ENCODE data around the gene SERPINB2. TPM values are rescaled to one million over a fixed set of nuclear protein-coding genes. Genes with fewer than 3 reads are reported as not detected.

SERPINB2 gene
- total RNA-seq, 2 donors from 2014 or later = 0.29 TPM; not detected in 1

GRCh38 chr18:63888470-63889190, 1.1 kb downstream of the SERPINB2 start:
- no peaks in the 10 kb centered on the region for H3K36me3 ChIP-seq
- H3K27ac ChIP-seq = no peak overlapping the region
- H3K9ac ChIP-seq (ENCODE audit: low read depth in 2 of 2, low read length in 2 of 2) = no peak overlapping the region
- DNase-seq = no peak
- H3K4me3 ChIP-seq = no peak overlapping the region
- no peaks in the 10 kb centered on the region for H3K27me3 ChIP-seq
- H3K4me1 ChIP-seq = no peaks in the 10 kb centered on the region
- intact Hi-C loops (cut with DNase I) = no loop called here
- TF ChIP-seq CTCF (IDR thresholded peaks at IDR 0.05) = no peak
- no peaks in the 10 kb centered on the region for H3K9me3 ChIP-seq

GRCh38 chr18:63889626-63890025, 2.1 kb downstream of the SERPINB2 start:
- Histone ChIP-seq H3K4me1 (no peaks in the 10 kb centered on the region), H3K4me3 (no peak overlapping the region), H3K27me3 (no peaks in the 10 kb centered on the region), H3K9ac (ENCODE audit: low read depth in 2 of 2, low read length in 2 of 2) (no peak overlapping the region), H3K36me3 (no peaks in the 10 kb centered on the region), H3K9me3 (no peaks in the 10 kb centered on the region), H3K27ac (no peak overlapping the region)
- no peak for TF ChIP-seq CTCF (IDR thresholded peaks at IDR 0.05)
- no peak for DNase-seq
- intact Hi-C loops (cut with DNase I) = loop anchor here (10.0 kb wide), 1 partner anchor 105 kb away; no protein-coding TSS in a partner anchor

DNA sequence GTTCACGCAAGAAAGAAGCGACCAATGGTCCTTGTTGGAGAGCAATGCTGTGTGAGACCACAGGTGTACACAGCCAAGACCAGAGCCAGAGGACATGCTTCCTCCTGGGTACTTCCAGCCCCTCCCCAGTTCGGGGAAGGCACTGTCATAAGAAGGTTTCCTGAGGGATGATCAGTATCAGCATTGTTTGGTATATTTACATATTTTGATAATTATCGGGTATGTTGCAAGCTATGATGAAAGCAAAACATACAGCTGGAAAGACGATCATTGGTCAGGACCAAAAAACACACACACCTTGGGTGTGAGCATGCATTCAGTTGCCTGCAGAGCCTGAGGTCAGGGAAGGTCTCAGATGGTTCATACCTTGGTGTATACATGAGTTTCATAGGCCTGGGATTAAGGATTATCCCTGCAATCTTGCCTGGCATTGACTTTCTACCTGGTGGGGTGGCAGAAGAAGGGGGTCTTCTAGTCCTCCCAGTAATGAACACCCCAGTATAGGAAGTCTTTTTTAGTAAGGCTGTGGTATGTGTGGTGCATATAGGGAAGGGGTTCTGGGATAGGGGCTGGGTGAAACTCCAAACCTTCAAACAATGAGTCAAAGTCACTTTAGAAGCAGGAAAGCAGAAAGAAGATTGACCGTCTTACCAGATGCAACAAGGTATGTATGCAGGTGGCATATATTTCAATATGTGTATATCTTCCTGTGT, 2.9 kb downstream of the SERPINB2 start:
- DNase-seq = no peak
- H3K27me3 ChIP-seq = no peaks in the 10 kb centered on the region
- no peak overlapping the region for H3K9ac ChIP-seq (ENCODE audit: low read depth in 2 of 2, low read length in 2 of 2)
- H3K27ac ChIP-seq = no peak overlapping the region
- no peak overlapping the region for H3K4me3 ChIP-seq
- H3K36me3 ChIP-seq = no peaks in the 10 kb centered on the region
- no peaks in the 10 kb centered on the region for H3K4me1 ChIP-seq
- no peak for TF ChIP-seq CTCF (IDR thresholded peaks at IDR 0.05)
- intact Hi-C loops (cut with DNase I) = loop anchor here (10.0 kb wide), 1 partner anchor 104 kb away; no protein-coding TSS in a partner anchor
- H3K9me3 ChIP-seq = no peaks in the 10 kb centered on the region

DNA sequence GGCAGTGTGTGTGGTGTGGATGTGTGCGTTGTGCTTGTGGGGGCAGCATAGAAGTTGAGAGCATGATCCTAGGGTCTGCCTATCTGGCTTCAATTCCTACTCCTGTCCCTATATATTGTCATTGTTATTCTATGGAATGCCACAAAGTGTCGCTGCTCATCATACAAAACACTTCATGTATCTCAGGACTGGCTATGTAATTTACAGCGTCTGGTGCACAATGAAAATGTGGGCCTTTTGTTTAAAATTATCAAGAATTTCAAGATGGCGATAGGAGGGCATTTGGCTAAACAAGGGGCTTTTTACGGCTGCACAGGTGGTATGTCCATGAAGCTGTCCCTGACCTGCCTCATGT, 3.4 kb downstream of the SERPINB2 start:
- H3K36me3 ChIP-seq = no peaks in the 10 kb centered on the region
- H3K9ac ChIP-seq (ENCODE audit: low read depth in 2 of 2, low read length in 2 of 2) = no peak overlapping the region
- DNase-seq = no peak
- no peak for TF ChIP-seq CTCF (IDR thresholded peaks at IDR 0.05)
- no peaks in the 10 kb centered on the region for H3K27me3 ChIP-seq
- H3K4me3 ChIP-seq = no peak overlapping the region
- intact Hi-C loops (cut with DNase I) = loop anchor here (10.0 kb wide), 1 partner anchor 104 kb away; no protein-coding TSS in a partner anchor
- no peaks in the 10 kb centered on the region for H3K9me3 ChIP-seq
- no peak overlapping the region for H3K27ac ChIP-seq
- no peaks in the 10 kb centered on the region for H3K4me1 ChIP-seq

DNA sequence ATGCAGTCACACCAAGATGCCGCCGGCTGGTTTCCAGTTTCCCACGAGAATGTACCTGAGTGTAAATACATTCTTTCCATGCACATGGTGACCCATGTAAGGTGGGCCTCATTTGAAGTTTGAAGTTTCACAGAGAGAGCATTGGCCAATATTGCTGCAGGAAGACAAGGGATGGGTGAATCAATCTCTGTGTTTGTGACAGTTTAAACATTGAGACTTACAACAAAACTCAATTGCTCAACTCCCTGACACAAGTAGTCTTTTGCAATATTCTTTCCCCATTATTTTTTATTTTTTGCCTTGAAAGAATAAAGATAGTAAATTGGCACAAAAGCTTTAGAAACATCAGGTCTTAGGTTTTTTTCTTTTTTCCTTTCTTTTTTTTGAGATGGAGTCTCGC, 5.1 kb downstream of the SERPINB2 start:
- no peak for DNase-seq
- Histone ChIP-seq H3K9me3 (no peaks in the 10 kb centered on the region), H3K4me3 (no peak overlapping the region), H3K9ac (ENCODE audit: low read depth in 2 of 2, low read length in 2 of 2) (no peak overlapping the region), H3K4me1 (no peaks in the 10 kb centered on the region), H3K36me3 (no peaks in the 10 kb centered on the region), H3K27ac (no peak overlapping the region), H3K27me3 (no peaks in the 10 kb centered on the region)
- no peak for TF ChIP-seq CTCF (IDR thresholded peaks at IDR 0.05)
- intact Hi-C loops (cut with DNase I) = loop anchor here (10.0 kb wide), 1 partner anchor 102 kb away; no protein-coding TSS in a partner anchor
